H54 (cell line): ENCODE measurements around the gene CELA1.
A peak's percentile ranks its signal among the peaks of the same experiment; 100 is the strongest.

ENCODE experiments used
- DNase-seq: peaks from one replicate; pipeline ENCODE4 v3.0.0; 2011; ENCODE audit warnings: low spot score, mixed read lengths; ENCODE audit not compliant: insufficient read length
- FAIRE-seq: peaks from 3 replicates; lab custom pipeline; 2011; peaks lifted over from hg19 to GRCh38; lab: Jason Lieb, UNC
- POLR2A ChIP-seq: IDR thresholded peaks from 2 replicates; pipeline ENCODE4 v1.6.1; 2011; ENCODE audit warnings: low read depth, mild to moderate bottlenecking, low read length

CELA1 gene

DNA sequence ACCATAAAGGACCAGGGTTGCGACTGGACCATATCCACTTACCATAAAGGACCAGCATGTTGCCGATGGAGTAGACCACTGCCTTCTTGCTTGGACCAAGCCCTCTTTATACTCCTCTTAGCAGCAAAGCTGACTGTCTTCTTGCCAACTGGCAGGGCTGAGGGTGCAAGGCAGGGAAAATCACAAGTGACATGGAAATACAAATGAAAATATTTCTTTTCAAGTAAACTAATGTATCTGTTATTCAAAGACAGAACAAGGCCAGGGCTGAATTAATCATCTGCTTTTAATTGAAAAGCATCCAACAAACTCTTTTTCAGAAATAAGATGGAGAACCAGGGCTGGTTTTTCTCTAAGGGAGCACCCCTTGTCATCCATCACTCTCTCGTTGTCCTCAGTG is at the start of gene CELA1:
Gene CELA1 (minus strand): TSS at position 99 of the 400 bp plus-strand sequence. CDS start 41 bp downstream, at position 58.
- FAIRE-seq (no peak), DNase-seq (no peak)
- no peak for TF ChIP-seq POLR2A

DNA sequence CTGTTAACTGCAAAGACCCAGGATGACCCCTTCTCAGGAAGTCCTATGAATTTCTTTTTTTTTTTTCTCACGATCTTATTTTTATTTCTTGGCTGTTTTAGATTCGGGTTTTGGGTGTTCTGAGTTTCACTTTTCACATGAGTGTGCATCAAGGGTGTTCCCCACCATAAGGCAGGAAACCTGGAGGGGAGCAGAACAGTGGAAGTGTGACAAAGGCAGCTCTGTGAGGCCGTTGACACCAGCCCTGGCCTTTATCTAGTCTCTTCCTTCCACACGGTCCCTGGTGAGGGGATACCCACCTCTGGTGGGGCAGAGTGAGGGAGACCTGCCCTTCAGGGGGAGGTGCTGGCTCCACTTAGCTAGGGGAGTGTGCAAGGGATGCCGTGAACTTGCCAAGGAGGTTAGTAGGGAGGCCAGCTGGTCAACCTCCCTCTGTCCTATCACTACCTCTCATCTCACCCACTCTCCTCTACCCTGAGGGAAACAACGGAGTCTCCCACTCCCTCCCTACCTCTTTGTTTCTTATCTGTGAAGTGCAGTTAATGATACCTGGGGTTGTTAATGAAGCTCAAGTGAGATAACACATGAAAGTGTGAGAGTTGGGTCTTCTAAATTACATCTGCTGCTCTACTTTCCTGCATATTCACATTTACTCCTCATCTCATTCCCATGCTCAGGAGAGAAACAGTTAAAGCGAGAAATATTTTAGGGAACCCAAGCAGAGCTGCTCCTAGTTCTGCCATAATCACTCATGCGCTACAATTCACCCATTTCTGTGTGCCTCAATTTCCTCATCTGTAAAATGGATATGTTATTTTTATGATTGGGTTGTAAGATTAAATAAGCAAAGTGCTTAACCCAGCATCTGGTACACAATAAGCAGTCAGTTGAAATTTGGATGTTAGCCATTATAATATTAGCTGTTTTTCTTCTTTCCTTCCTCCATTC is 49.1 kb upstream of the CELA1 start:
- no peak for DNase-seq
- no peak for FAIRE-seq
- no peak for TF ChIP-seq POLR2A

DNA sequence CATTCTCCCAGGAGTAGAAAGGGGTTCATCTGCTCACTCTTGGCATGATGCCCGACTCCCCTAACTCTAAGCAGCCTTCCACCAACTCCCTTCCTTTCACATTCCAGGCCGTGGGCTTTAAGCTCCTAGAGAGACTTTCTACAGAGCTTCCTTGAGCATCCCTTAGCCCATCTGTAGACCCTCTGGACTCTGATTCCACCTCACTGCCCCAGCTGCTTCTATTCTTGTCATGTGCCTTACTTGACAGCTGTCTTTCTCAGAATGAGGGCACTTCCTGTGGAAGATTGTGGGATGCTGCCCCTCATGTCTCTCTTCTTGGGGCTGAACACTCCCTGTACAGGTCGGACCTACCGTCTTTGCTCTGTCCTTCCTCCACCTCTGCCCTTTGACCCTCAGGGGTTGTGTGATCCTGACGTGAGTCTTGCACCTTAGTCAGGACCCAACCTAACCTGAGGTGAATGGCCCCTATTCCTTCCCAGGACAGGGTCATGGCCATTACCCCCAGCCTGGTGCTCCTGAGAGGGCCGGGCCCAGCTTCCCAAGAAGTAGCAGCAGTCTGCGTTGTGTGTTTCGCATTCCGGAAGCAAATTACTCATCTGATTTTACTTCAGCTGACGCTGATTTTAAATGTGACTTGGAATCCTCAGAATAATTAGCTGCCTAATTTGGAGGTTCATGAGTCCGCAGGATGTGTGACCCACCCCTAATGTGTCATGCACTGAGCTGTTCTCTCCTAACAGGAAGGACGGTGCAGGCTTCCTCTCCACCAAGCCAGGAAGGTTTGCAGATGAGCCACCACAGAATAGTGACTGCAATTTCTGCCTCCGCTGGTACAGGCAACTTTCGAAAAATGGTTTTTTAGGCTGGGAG is 47.4 kb upstream of the CELA1 start:
- peak; percentile 87 for DNase-seq
- TF ChIP-seq POLR2A: no peak

DNA sequence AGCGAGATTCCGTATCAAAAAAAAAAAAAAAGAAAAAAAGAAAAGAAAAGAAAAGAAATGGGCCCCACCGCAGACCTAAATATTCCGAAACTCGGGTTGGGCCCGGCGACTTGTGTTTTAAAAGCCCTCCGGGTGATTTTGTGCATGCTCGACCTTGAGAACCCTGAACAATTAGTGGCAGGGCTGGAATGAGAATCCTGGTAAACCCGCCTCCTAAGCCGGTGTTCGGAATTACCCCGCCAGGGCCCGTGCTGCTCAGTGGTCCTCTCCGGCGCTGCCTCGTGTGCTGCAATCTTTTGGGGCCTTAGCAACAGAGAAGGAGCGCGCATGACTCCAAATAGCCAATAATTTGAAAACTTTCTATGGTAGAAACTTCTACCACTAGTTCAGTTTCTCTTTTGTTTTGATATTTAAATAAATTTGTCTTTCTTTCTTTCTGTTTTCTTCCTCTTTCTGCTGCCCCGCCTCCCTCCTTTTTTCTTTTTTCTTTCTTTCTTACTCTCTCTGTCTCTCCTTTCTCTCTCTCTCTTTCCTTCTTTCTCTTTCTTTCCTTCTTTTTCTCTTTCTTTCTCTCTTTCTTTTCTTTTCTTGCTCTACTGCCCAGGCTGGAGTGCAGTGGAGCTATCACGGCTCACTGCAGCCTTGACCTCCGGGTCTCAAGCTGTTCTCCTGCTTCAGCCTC is 46.2 kb upstream of the CELA1 start:
- TF ChIP-seq POLR2A: no peak
- DNase-seq: no peak
- FAIRE-seq: no peak

More for the DNA sequence above, 47.4 kb upstream of the CELA1 start:
- FAIRE-seq: peak; percentile 88

DNA sequence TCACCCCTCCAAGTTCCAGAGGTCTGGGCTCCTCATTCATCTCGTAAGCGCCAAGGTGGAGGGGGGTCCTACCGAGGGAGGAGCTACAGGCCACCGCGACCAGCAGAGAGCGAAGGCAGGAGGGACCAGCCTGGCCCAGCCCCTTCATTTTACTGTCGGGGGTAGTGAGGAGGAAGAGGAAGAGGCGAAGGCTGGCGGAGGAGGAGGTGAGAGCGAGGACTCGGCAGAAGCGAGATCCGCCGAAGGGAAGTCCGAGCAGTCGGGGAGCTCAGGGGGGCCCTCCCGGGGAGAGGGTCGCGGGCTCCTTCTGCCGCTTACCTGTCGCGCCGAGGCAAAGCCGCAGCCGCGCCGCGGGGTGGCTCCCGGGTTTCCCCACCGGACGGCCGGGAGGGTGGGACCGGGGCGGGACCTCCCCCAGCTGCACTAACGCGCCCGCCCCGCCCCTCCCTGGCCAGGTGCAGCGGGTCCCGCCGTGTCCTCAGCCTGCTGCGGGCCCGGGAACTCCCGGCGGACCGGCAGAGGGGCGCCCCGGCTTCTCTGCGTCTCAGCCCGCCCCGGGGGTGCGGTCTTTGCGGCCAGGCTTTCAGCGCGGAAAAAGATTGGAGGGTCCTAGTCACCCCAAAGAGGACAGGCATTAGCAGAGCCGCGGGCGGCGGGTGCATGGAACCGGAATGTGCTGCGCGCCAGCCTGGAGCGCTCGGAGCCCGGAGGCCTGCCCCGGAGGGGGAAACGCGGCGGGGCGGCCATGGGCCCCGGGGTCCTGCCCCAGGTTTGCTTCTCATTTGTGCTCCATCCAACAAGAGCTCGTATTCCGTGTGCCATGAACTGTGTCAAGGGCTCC is 45.0 kb upstream of the CELA1 start, which contains the start of gene GALNT6:
Gene GALNT6 (minus strand): TSS at position 124 of the 841 bp plus-strand sequence. CDS start 11,625 bp downstream, outside the sequence.
- TF ChIP-seq POLR2A: no peak
- DNase-seq (no peak), FAIRE-seq (no peak)

DNA sequence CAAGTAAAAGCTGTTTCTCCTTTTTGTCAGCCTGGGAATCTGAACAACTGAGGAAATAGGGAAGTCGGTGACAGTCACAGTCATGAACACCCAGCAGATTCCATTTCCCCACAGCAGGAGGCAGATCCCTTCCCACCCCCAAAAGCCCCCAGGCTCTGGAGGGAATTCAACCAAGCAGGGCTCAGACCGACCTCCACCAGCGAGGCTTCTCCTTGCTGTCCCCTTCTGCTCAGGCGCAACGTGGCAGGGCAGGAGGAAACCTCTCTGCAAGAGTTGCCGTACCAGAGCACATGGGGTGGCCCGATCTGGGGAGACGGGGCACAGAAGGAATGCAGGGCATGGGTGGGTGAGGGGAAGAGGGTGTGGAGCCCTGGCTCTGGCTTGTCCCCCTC is 44.4 kb upstream of the CELA1 start:
- FAIRE-seq (no peak), DNase-seq (no peak)
- TF ChIP-seq POLR2A: no peak

DNA sequence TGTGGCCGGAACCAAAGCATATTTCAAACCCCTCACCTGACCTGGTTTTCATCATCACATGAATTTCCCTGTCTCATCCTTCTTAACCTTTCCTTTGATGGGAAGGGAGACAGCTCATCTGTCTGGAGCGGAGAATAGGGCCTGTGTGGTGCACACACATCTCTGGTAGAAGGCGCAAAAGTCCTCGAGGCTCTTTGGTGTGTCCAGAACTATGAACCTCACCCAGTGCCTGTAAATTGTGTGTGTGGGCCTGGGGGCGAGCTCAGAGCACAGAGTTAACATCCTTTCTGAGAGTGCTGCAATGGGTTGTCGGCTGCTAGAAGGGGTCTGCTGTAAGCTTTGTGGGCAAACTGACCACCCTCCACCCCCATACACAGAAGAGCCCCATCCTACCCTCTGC is 44.0 kb upstream of the CELA1 start:
- DNase-seq: no peak
- TF ChIP-seq POLR2A: no peak
- FAIRE-seq: no peak

DNA sequence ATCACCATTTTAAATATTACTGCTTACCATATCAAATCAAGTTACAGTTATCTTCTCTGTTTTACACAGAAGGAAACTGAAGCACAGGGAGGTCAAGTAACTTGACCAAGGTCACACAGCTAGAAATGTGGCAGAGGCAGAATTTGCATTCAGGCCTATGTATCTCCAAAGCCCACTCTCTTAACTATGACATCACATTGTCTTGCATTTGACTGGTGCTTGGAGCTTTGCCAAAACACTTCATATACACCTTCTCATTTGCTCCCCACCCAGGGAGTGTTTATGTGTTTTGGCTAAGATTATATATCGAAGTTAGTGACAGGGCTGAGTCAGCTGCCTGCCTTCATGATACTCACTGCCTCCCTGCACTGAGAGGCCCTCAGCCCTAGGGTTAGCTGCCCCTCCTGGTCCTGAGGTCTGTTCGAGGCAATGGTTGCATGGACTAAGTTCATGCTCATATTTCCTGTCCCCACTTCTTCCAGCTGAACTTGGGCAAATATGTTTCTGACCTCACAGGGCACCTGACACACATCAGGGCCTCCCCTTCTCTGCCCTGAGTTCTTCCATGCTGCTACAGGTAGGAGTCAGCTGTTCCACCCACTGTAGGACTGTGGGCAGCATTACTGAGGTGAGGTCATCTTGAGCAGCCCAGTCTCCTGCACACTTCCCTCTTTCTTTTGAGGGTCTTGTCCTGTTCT is 43.0 kb upstream of the CELA1 start:
- DNase-seq (peak; percentile 27), FAIRE-seq (no peak)
- no peak for TF ChIP-seq POLR2A

DNA sequence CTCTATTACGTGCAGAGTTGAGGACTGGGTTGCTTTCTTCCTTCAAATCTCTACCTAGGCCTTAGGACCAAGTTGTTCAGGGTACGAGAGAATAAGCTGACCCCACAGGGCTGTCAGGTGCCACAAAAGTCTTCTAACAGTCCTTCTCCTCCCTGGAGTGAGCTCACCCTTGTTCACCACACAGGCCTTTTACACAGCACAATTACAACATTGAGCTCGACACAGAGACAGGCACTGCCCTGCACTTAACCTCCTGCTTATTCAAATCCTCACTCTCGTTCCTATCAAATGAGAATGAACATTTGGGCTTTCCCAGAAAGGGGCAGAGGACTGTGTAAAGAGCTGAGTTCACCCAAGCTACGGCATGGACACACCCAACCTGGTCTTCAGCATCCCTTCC is 42.4 kb upstream of the CELA1 start:
- no peak for DNase-seq
- TF ChIP-seq POLR2A: no peak
- FAIRE-seq: no peak

DNA sequence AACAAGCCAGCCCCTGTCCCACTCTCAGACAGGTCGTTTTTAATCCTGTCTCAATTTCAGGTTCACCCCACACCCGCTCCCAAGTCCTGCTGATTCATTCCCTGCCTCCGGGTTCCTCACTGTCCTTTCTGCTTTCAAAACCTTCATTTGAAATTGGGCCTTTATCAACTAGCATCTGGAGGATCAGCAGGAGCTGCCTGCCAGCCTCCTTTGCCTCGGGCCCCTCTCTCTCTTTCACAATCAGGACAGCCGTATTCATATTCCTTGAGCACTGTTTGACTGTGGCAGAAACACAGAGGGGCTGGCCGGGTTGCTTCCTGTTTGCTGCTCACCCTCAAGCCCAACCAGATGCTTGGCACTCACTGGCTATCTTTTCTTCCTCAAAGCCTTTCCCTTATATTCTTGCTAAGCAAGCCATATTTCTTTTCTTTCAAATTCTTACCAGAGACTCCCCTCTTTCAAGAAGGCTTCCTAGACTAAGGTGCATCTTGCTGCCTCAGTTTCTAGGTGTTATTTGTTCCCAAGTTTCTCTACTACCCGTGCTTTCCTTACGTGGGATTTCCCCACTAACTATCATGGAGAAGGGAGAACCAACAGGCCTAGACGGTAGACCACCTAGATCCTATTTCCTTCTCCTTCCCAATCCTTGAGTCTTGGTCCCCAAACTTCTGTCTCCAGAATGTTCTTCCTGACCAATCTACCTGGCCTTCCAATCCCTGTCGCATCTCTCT is 41.8 kb upstream of the CELA1 start:
- DNase-seq: no peak
- FAIRE-seq: no peak
- TF ChIP-seq POLR2A: no peak

DNA sequence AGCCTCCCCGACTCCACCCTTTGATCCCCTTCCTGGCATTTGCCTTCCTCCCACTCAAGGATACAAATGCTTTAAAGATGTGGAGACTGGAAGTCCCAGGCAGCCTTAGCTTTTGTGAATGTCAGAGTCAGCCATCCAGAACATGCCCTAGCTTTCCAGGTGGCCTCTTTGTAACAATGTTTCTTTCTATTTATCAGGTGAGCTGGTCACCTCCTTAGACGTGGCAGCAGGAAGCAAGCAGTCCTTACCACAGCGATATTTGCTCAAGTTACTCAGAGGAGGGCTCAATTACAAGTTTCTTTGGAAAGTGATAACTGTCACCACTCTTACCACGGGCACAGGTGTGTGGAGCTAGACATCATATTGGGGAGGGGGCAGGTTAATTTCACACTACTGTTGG is 39.9 kb upstream of the CELA1 start:
- DNase-seq (no peak), FAIRE-seq (no peak)
- no peak for TF ChIP-seq POLR2A
